ENCODE data around the gene TULP4.
"Not testable (repeated sequence)": the region's sequence is repeated elsewhere in the genome, so short reads cannot be mapped to it uniquely, and the experiment has no call there.

Gene TULP4

DNA sequence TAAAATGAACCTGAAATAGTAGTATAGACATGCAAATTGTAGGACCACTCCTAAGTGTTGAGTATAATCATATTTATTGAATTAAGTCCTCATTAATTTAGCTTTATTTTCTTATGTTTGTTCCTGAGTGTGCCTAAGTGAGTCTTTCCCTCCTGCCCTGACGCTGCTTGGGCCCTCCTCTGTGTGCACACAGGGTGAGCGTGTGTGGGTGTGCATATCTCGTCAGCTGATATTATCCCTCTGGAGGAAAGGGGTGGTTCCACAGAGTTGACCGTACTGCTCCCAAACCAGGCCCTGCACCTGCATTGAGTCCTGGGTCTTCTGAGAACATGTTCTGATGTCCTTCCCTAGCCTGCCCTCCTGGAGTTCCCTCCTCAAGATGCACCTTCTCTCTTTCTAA, 28.0 kb downstream of the TULP4 start:
- H3K4me3 ChIP-seq (ENCODE audit: low read length) = no peak overlapping the region
- peaks cover 3% of the 10 kb centered on the region; the same call in 1 of the 2 replicates for H3K4me1 ChIP-seq (ENCODE audit: control insufficient read depth, insufficient read depth, low read length)
- H3K9me3 ChIP-seq (ENCODE audit: control insufficient read depth, insufficient read depth, low read length) = no peaks in the 10 kb centered on the region
- H3K27me3 ChIP-seq (ENCODE audit: control insufficient read depth, insufficient read depth, low read length) = no peaks in the 10 kb centered on the region
- DNase-seq (ENCODE audit: low read depth, low spot score) = no peak
- no peaks in the 10 kb centered on the region for H3K36me3 ChIP-seq (ENCODE audit: control insufficient read depth, insufficient read depth, low read length)
- H3K27ac ChIP-seq (ENCODE audit: low read length) = no peak overlapping the region
- no CpG with 5 or more reads among the region's 4 CpGs for WGBS (ENCODE audit: insufficient coverage, insufficient read length)

DNA sequence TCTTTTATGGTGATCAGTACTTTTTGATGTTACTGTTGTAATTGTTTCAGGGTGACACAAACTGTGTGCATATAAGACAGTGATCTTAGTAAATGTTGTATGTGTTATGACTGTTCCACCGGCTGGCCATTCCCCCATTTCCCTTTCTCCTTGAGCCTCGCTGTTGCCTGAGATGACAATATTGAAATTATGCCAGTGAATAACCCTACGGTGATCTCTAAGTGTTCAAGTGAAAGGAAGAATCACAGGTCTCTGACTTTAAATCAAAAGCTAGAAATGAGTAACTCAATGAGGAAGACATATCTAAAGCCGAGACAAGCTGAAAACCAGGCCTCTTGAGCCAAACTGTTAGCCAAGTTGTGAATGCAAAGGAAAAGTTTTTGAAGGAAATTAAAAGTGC, 32.3 kb downstream of the TULP4 start:
- DNase-seq (ENCODE audit: low read depth, low spot score) = no peak
- no peaks in the 10 kb centered on the region; the same call in 1 of the 2 replicates for H3K9me3 ChIP-seq (ENCODE audit: control insufficient read depth, insufficient read depth, low read length)
- no peak overlapping the region for H3K27ac ChIP-seq (ENCODE audit: low read length)
- H3K27me3 ChIP-seq (ENCODE audit: control insufficient read depth, insufficient read depth, low read length) = no peaks in the 10 kb centered on the region
- H3K4me1 ChIP-seq (ENCODE audit: control insufficient read depth, insufficient read depth, low read length) = peaks cover 3% of the 10 kb centered on the region; the same call in 1 of the 2 replicates
- no peak overlapping the region for H3K4me3 ChIP-seq (ENCODE audit: low read length)
- H3K36me3 ChIP-seq (ENCODE audit: control insufficient read depth, insufficient read depth, low read length) = no peaks in the 10 kb centered on the region
- WGBS (ENCODE audit: insufficient coverage, insufficient read length) = no CpG with 5 or more reads among the region's 4 CpGs

DNA sequence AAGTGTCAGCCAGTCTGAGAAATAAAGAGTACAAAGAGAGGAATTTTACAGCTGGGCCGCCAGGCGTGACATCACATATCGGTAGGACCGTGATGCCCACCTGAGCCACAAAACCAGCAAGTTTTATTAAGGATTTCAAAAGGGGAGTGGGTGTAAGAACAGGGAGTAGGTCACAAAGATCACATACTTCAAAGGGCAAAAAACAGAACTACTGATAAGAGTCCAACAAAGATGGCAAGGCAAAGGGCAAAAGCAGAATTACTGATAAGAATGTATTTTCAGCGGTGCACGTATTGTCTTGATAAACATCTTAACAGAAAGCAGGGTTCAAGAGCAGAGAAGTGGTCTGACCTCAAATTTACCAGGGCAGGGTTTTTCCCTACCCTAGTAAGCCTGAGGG, 33.2 kb downstream of the TULP4 start:
- H3K9me3 ChIP-seq (ENCODE audit: control insufficient read depth, insufficient read depth, low read length); H3K27ac ChIP-seq (ENCODE audit: low read length); DNase-seq (ENCODE audit: low read depth, low spot score); H3K36me3 ChIP-seq (ENCODE audit: control insufficient read depth, insufficient read depth, low read length); H3K27me3 ChIP-seq (ENCODE audit: control insufficient read depth, insufficient read depth, low read length); H3K4me3 ChIP-seq (ENCODE audit: low read length); H3K4me1 ChIP-seq (ENCODE audit: control insufficient read depth, insufficient read depth, low read length): not testable (repeated sequence)
- WGBS (ENCODE audit: insufficient coverage, insufficient read length) = no CpG with 5 or more reads among the region's 6 CpGs

DNA sequence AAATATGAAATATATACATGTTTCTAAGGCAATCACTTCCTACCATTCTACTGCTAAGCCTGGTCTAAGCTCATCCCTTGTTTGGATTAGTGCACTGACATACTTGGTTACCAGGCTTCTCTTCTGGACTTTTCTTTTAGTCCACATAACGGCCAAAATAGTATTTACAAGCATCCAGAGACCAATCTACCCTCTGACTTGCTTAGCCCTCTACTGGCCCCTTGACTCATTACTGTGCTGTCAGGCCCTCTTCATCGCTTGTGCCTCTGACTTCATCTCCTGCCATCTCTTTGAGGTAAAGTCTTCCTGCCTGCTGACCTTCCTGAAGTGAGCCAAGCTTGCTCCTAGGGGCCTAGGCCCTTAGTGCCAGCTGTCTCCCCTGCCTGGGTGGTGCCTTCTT, 35.1 kb downstream of the TULP4 start:
- peaks cover 3% of the 10 kb centered on the region; the same call in 1 of the 2 replicates for H3K4me1 ChIP-seq (ENCODE audit: control insufficient read depth, insufficient read depth, low read length)
- H3K4me3 ChIP-seq (ENCODE audit: low read length) = no peak overlapping the region
- no peaks in the 10 kb centered on the region; the same call in 1 of the 2 replicates for H3K9me3 ChIP-seq (ENCODE audit: control insufficient read depth, insufficient read depth, low read length)
- H3K27me3 ChIP-seq (ENCODE audit: control insufficient read depth, insufficient read depth, low read length) = no peaks in the 10 kb centered on the region
- DNase-seq (ENCODE audit: low read depth, low spot score) = no peak
- no CpG with 5 or more reads among the region's 2 CpGs for WGBS (ENCODE audit: insufficient coverage, insufficient read length)
- no peaks in the 10 kb centered on the region for H3K36me3 ChIP-seq (ENCODE audit: control insufficient read depth, insufficient read depth, low read length)
- no peak overlapping the region for H3K27ac ChIP-seq (ENCODE audit: low read length)

DNA sequence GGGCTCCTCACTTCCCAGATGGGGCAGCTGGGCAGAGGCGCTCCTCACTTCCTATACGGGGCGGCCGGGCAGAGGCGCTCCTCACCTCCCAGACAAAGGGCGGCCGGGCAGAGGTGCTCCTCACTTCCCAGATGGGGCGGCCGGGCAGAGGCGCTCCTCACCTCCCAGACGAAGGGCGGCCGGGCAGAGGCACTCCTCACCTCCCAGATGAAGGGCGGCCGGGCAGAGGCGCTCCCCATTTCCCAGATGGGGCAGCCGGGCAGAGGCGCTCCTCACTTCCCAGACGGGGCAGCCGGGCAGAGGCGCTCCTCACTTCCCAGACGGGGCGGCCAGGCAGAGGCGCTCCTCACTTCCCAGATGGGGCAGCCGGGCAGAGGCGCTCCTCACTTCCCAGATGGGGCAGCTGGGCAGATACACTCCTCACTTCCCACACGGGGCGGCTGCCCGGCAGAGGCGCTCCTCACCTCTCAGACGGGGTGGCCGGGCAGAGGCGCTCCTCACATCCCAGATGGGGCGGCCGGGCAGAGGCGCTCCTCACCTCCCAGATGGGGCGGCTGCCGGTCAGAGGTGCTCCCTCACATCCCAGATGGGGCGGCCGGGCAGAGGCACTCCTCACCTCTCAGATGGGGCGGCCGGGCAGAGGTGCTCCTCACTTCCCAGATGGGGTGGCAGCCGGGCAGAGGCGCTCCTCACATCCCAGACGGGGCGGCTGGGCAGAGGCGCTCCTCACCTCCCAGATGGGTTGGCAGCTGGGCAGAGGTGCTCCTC, 36.7 kb downstream of the TULP4 start:
- H3K4me3 ChIP-seq (ENCODE audit: low read length); H3K27ac ChIP-seq (ENCODE audit: low read length); H3K9me3 ChIP-seq (ENCODE audit: control insufficient read depth, insufficient read depth, low read length); H3K36me3 ChIP-seq (ENCODE audit: control insufficient read depth, insufficient read depth, low read length); H3K27me3 ChIP-seq (ENCODE audit: control insufficient read depth, insufficient read depth, low read length); DNase-seq (ENCODE audit: low read depth, low spot score); H3K4me1 ChIP-seq (ENCODE audit: control insufficient read depth, insufficient read depth, low read length): not testable (repeated sequence)
- WGBS (ENCODE audit: insufficient coverage, insufficient read length) = no CpG with 5 or more reads among the region's 47 CpGs

DNA sequence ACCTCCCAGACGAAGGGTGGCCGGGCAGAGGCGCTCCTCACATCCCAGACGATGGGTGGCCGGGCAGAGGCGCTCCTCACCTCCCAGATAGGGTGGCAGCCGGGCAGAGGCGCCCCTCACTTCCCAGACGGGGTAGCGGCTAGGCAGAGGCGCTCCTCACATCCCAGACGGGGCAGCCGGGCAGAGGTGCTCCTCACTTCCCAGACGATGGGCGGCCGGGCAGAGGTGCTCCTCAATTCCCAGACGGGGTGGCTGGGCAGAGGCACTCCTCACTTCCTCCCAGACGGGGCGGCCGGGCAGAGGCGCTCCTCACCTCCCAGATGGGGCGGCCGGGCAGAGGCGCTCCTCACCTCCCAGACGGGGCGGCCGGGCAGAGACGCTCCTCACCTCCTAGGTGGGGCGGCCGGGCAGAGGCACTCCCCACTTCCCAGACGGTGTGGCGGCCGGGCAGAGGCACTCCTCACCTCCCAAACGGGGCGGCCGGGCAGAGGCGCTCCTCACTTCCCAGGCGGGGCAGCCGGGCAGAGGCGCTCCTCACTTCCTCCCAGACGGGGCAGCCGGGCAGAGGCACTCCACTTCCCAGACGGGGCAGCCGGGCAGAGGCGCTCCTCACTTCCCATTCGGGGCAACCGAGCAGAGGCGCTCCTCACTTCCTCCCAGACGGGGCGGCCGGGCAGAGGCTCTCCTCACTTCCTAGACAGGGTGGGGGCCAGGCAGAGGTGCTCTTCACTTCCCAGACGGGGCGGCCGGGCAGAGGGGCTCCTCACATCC, 37.4 kb downstream of the TULP4 start:
- H3K27me3 ChIP-seq (ENCODE audit: control insufficient read depth, insufficient read depth, low read length); DNase-seq (ENCODE audit: low read depth, low spot score); H3K27ac ChIP-seq (ENCODE audit: low read length); H3K4me3 ChIP-seq (ENCODE audit: low read length); H3K4me1 ChIP-seq (ENCODE audit: control insufficient read depth, insufficient read depth, low read length); H3K36me3 ChIP-seq (ENCODE audit: control insufficient read depth, insufficient read depth, low read length); H3K9me3 ChIP-seq (ENCODE audit: control insufficient read depth, insufficient read depth, low read length): not testable (repeated sequence)
- no CpG with 5 or more reads among the region's 54 CpGs for WGBS (ENCODE audit: insufficient coverage, insufficient read length)

DNA sequence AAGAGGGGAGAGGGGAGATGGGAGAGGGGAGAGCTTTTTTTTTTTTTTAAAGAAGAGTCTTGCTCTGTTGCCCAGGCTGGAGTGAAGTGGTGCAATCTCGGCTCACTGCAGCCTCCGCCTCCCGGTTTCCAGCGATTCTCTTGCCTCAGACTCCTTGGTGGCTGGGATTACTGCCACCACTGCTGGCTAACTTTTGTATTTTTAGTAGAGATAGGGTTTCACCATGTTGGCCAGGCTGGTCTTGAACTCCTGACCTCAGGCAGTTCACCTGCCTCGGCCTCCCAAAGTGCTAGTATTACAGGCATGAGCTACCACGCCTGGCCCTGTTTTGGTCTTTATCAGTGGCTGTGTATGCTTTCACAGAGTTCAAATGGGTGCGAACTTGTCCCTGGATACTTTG, 38.5 kb downstream of the TULP4 start:
- not testable (repeated sequence) for DNase-seq (ENCODE audit: low read depth, low spot score); H3K27ac ChIP-seq (ENCODE audit: low read length); H3K9me3 ChIP-seq (ENCODE audit: control insufficient read depth, insufficient read depth, low read length); H3K4me3 ChIP-seq (ENCODE audit: low read length); H3K27me3 ChIP-seq (ENCODE audit: control insufficient read depth, insufficient read depth, low read length); H3K4me1 ChIP-seq (ENCODE audit: control insufficient read depth, insufficient read depth, low read length); H3K36me3 ChIP-seq (ENCODE audit: control insufficient read depth, insufficient read depth, low read length)
- WGBS (ENCODE audit: insufficient coverage, insufficient read length) = no CpG with 5 or more reads among the region's 7 CpGs

DNA sequence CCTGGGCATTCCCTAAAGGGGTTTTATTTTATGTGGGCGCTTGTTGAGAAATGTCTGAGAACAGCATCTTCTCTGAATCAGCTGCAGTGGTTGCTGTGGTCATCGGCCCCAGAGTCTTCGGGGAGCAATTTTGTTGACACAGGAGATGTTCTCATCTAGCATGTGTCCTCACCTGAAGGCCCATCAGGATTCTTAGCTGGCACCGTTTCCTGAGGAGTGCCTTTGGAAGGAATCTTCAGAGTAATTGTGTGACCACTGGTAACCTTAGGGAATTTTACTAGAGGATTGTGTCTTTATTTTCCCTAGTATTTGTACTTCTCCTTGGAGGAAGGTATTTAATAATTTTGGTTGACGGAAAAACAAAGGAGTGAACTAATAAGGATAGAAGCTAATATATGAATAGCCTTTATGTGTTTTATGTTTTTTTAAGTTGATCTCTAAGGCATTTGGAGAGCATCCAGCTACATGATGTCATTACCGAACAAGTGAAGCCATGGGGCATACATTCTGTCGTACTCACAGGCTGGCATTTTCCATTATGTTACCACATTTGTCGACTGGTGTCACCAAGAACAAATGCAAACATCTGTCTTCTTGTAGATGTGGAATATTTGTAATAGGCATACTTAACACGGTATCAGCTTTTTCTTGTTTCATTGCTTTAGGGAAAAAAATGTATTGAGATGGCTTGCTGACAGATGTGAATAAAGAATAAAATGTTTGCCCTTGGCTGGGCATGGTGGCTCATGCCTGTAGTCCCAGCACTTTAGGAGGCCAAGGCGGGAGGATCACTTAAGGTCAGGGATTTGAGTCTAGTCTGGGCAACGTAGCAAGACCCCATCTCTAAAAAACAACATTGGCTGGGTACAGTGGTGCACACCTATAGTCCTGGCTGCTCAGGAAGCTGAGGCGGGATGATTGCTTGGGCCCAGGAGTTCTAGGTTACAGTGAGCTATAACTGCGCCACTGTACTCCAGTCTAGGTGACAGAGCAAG, 41.9 kb downstream of the TULP4 start:
- Histone ChIP-seq H3K9me3 (ENCODE audit: control insufficient read depth, insufficient read depth, low read length) (no peaks in the 10 kb centered on the region; the same call in 1 of the 2 replicates), H3K4me1 (ENCODE audit: control insufficient read depth, insufficient read depth, low read length) (no peaks in the 10 kb centered on the region), H3K27ac (ENCODE audit: low read length) (no peak overlapping the region), H3K4me3 (ENCODE audit: low read length) (no peak overlapping the region), H3K36me3 (ENCODE audit: control insufficient read depth, insufficient read depth, low read length) (no peaks in the 10 kb centered on the region), H3K27me3 (ENCODE audit: control insufficient read depth, insufficient read depth, low read length) (no peaks in the 10 kb centered on the region)
- DNase-seq (ENCODE audit: low read depth, low spot score) = no peak
- WGBS (ENCODE audit: insufficient coverage, insufficient read length) = no CpG with 5 or more reads among the region's 13 CpGs

DNA sequence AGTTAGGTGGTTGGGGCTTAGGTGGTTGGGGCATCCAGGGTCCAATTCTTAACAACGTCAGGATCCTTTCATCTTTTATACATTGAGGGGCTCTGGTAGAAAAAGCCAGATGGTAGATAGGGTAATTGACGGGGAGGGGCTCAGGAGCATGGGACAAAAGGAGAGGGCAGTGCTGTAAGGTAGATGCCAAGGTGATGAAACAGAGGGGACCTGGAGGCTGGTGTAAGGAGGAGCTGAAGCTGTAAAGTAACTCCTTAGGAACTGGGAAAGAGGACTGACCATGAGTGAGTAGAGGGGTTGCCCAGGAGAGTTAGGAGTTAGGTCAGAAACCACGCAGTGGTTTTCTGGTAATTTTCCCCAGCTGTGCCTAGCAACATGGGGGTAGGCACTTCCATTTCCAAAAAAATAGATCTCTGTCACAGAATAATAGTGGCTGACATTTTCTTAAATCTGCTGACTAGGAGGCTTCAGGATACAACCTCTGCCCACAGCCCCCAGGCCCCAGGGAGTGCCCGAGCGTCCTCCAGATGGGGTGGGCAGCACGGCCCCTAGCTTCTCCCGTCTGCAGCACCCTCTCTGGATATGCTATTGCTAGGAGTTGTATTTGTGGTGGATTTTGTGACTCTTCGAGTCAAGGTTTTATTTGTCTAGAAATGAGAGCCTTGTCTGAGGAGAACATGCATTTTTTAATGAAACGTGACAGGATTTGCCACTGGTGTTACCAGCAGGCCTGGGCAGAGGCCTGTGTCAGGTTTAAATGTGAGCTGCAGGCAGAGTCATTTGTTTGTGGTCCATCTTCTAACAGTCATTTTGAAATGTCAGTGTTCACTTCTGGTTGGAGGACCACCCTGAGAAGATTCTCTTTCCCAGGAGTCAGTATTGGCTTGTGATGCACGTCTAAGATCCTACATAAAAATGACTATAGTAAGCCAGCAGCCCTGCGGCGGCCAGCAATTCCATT, 44.6 kb downstream of the TULP4 start:
- no peaks in the 10 kb centered on the region for H3K4me1 ChIP-seq (ENCODE audit: control insufficient read depth, insufficient read depth, low read length)
- H3K27me3 ChIP-seq (ENCODE audit: control insufficient read depth, insufficient read depth, low read length) = no peaks in the 10 kb centered on the region
- H3K36me3 ChIP-seq (ENCODE audit: control insufficient read depth, insufficient read depth, low read length) = no peaks in the 10 kb centered on the region
- no peaks in the 10 kb centered on the region for H3K9me3 ChIP-seq (ENCODE audit: control insufficient read depth, insufficient read depth, low read length)
- no CpG with 5 or more reads among the region's 12 CpGs for WGBS (ENCODE audit: insufficient coverage, insufficient read length)
- no peak for DNase-seq (ENCODE audit: low read depth, low spot score)
- no peak overlapping the region for H3K27ac ChIP-seq (ENCODE audit: low read length)
- H3K4me3 ChIP-seq (ENCODE audit: low read length) = no peak overlapping the region

All from iPS DF 6.9 (cell line).